WTC11 (cell line): ENCODE data around the gene MCIDAS. TPM values are rescaled to one million over a fixed set of nuclear protein-coding genes. Genes with fewer than 3 reads are reported as not detected.

ENCODE experiments used
- ATAC-seq: fragments of 200-7000 bp; cut with Tn5 transposase; 2 replicates; pipeline ENCODE4 v1.10.0; 2021; ENCODE audit warnings: mild to moderate bottlenecking, moderate library complexity
- CTCF ChIA-PET: fragments of 300-600 bp; sonication (Branson Sonifier 250); formaldehyde crosslinking; loops from one replicate; lab custom pipeline; 2021; ENCODE audit warnings: antibody characterized with exemption; lab: Charles Lee
- POLR2A ChIA-PET: fragments of 350-600 bp; sonication (Branson Sonifier 250); formaldehyde crosslinking; loops from one replicate; lab custom pipeline; 2021; ENCODE audit warnings: antibody characterized with exemption; lab: Charles Lee
- DNase-seq: peaks from one replicate; pipeline ENCODE4 v3.0.0; 2021; ENCODE audit warnings: low spot score
- H3K27ac Mint-ChIP-seq: 2 replicates; pipeline ENCODE4 v1.8.0; 2021; ENCODE audit warnings: mixed read lengths
- H3K27me3 Mint-ChIP-seq: 2 replicates; pipeline ENCODE4 v1.8.0; 2021; ENCODE audit warnings: low read depth, mild to moderate bottlenecking, moderate library complexity, mixed read lengths
- H3K36me3 Mint-ChIP-seq: 2 replicates; pipeline ENCODE4 v1.8.0; 2021; ENCODE audit warnings: mixed read lengths
- H3K4me1 Mint-ChIP-seq: 2 replicates; pipeline ENCODE4 v1.8.0; 2022; ENCODE audit warnings: mixed read lengths
- H3K4me3 Mint-ChIP-seq: 2 replicates; pipeline ENCODE4 v1.8.0; 2021; ENCODE audit warnings: mild to moderate bottlenecking, moderate library complexity, mixed read lengths
- H3K9me3 Mint-ChIP-seq: 2 replicates; pipeline ENCODE4 v1.8.0; 2021; ENCODE audit warnings: mixed read lengths
- CDX4 ChIP-seq: fragments of 250-450 bp; sonication (Bioruptor Pico); IDR thresholded peaks from 2 replicates; pipeline ENCODE4 v1.9.0; 2021; ENCODE audit warnings: moderate library complexity, mild to moderate bottlenecking, inconsistent platforms, borderline replicate concordance
- CREB1 ChIP-seq: sonication (generic); formaldehyde crosslinking; IDR thresholded peaks from 2 replicates; pipeline ENCODE4 v1.8.0; 2023; ENCODE audit warnings: mild to moderate bottlenecking, missing genetic modification reagents
- ERG ChIP-seq: fragments of 250-450 bp; sonication (Bioruptor Pico); IDR thresholded peaks from 2 replicates; pipeline ENCODE4 v1.8.0; 2021; ENCODE audit warnings: mild to moderate bottlenecking
- ESRRA ChIP-seq: sonication (generic); formaldehyde crosslinking; IDR thresholded peaks from 2 replicates; pipeline ENCODE4 v1.8.1; 2022; ENCODE audit warnings: mild to moderate bottlenecking, missing genetic modification reagents, borderline replicate concordance
- FOXJ3 ChIP-seq: sonication (generic); formaldehyde crosslinking; IDR thresholded peaks from 2 replicates; pipeline ENCODE4 v1.9.0; 2021; ENCODE audit warnings: missing genetic modification reagents, mild to moderate bottlenecking, borderline replicate concordance
- FOXP1 ChIP-seq: sonication (generic); formaldehyde crosslinking; IDR thresholded peaks from 2 replicates; pipeline ENCODE4 v1.8.0; 2022; ENCODE audit warnings: missing genetic modification reagents, mild to moderate bottlenecking, moderate library complexity, borderline replicate concordance
- JAZF1 ChIP-seq: fragments of 250-450 bp; sonication (Bioruptor Pico); IDR thresholded peaks from 2 replicates; pipeline ENCODE4 v1.9.0; 2021; ENCODE audit warnings: moderate library complexity, mild to moderate bottlenecking, inconsistent platforms
- JUN ChIP-seq: sonication (generic); formaldehyde crosslinking; IDR thresholded peaks from 2 replicates; pipeline ENCODE4 v1.8.0; 2023; ENCODE audit warnings: mild to moderate bottlenecking, missing genetic modification reagents
- KAT7 ChIP-seq: sonication (generic); formaldehyde crosslinking; IDR thresholded peaks from 2 replicates; pipeline ENCODE4 v1.8.1; 2023; ENCODE audit warnings: missing genetic modification reagents, mild to moderate bottlenecking, borderline replicate concordance
- NFATC4 ChIP-seq: fragments of 250-450 bp; sonication (Bioruptor Pico); IDR thresholded peaks from 2 replicates; pipeline ENCODE4 v1.9.0; 2021; ENCODE audit warnings: mild to moderate bottlenecking
- PRDM15 ChIP-seq: sonication (generic); formaldehyde crosslinking; IDR thresholded peaks from 2 replicates; pipeline ENCODE4 v1.8.0; 2022; ENCODE audit warnings: missing genetic modification reagents
- PREB ChIP-seq: sonication (generic); formaldehyde crosslinking; IDR thresholded peaks from 2 replicates; pipeline ENCODE4 v1.8.1; 2022; ENCODE audit warnings: mild to moderate bottlenecking, missing genetic modification reagents, moderate library complexity, borderline replicate concordance
- RELA ChIP-seq: sonication (generic); formaldehyde crosslinking; IDR thresholded peaks from 2 replicates; pipeline ENCODE4 v1.8.1; 2022; ENCODE audit warnings: missing genetic modification reagents, mild to moderate bottlenecking, borderline replicate concordance
- SMAD3 ChIP-seq: sonication (generic); formaldehyde crosslinking; IDR thresholded peaks from 2 replicates; pipeline ENCODE4 v1.8.0; 2022; ENCODE audit warnings: missing genetic modification reagents, mild to moderate bottlenecking, borderline replicate concordance
- TEAD1 ChIP-seq: sonication (generic); formaldehyde crosslinking; IDR thresholded peaks from 2 replicates; pipeline ENCODE4 v1.8.0; 2022; ENCODE audit warnings: mild to moderate bottlenecking, missing genetic modification reagents
- ZNF138 ChIP-seq: sonication (generic); formaldehyde crosslinking; conservative IDR thresholded peaks from 2 replicates; pipeline ENCODE4 v1.8.1; 2022; ENCODE audit warnings: mild to moderate bottlenecking, moderate library complexity, missing genetic modification reagents
- ZNF281 ChIP-seq: sonication (generic); formaldehyde crosslinking; IDR thresholded peaks from 2 replicates; pipeline ENCODE4 v1.8.0; 2023; ENCODE audit warnings: mild to moderate bottlenecking, missing genetic modification reagents
- ZNF317 ChIP-seq: sonication (generic); formaldehyde crosslinking; IDR thresholded peaks from 2 replicates; pipeline ENCODE4 v1.8.1; 2023; ENCODE audit warnings: low read depth, mild to moderate bottlenecking, moderate library complexity, missing genetic modification reagents, borderline replicate concordance
- ZNF423 ChIP-seq: fragments of 250-450 bp; sonication (Bioruptor Pico); IDR thresholded peaks from 2 replicates; pipeline ENCODE4 v2.1.2; 2022; ENCODE audit warnings: mild to moderate bottlenecking, moderate library complexity
- ZNF671 ChIP-seq: fragments of 250-450 bp; sonication (Bioruptor Pico); IDR thresholded peaks from 2 replicates; pipeline ENCODE4 v1.8.0; 2021; ENCODE audit warnings: mild to moderate bottlenecking
- total RNA-seq: library from RNA; stranded (reverse); gene quantifications from 3 replicates; pipeline ENCODE4 v1.2.3, GENCODE V29; 2021

Gene MCIDAS
- total RNA-seq, 1 experiment from 2014 or later = 0.20 TPM

GRCh38 chr5:55222092-55222984, 4.8 kb downstream of the MCIDAS start:
- CTCF ChIA-PET = interaction anchor here (1.2 to 2.6 kb wide), 3 partner anchors 35 to 50 kb away, joined by 3 to 11 read pairs (median 6); no protein-coding TSS in a partner anchor
- peaks cover 95% of the 10 kb centered on the region for H3K27me3 Mint-ChIP-seq
- H3K4me3 Mint-ChIP-seq = peak overlapping the region; percentile 55
- no peak for ATAC-seq
- no peaks in the 10 kb centered on the region for H3K9me3 Mint-ChIP-seq
- TF ChIP-seq CREB1 (CRISPR knock-in tag) (no peak), PREB (no peak), FOXJ3 (CRISPR knock-in tag) (no peak), RELA (CRISPR knock-in tag) (no peak), JUN (CRISPR knock-in tag) (no peak), ZNF317 (CRISPR knock-in tag) (no peak), ZNF423 (CRISPR knock-in tag) (no peak), ZNF671 (CRISPR knock-in tag) (no peak), KAT7 (CRISPR knock-in tag) (no peak), ZNF281 (CRISPR knock-in tag) (no peak), ERG (no peak), NFATC4 (CRISPR knock-in tag) (no peak), SMAD3 (CRISPR knock-in tag) (no peak)
- no peaks in the 10 kb centered on the region for H3K36me3 Mint-ChIP-seq
- peaks cover 53% of the 10 kb centered on the region for H3K4me1 Mint-ChIP-seq
- no peak for DNase-seq
- POLR2A ChIA-PET = no interaction called here
- H3K27ac Mint-ChIP-seq = no peak overlapping the region

GRCh38 chr5:55220433-55221185, 6.5 kb downstream of the MCIDAS start:
- POLR2A ChIA-PET = interaction anchor here (1.0 to 1.1 kb wide), 2 partner anchors 11 to 41 kb away, joined by 3 read pairs; no protein-coding TSS in a partner anchor
- H3K27ac Mint-ChIP-seq = no peak overlapping the region
- H3K4me3 Mint-ChIP-seq = peak overlapping the region; percentile 88
- TF ChIP-seq JAZF1 (CRISPR knock-in tag) = no peak
- TF ChIP-seq ERG = no peak
- TF ChIP-seq TEAD1 = no peak
- TF ChIP-seq CREB1 (CRISPR knock-in tag) = no peak
- TF ChIP-seq ZNF138 (CRISPR knock-in tag) = no peak
- TF ChIP-seq PRDM15 (CRISPR knock-in tag) = no peak
- TF ChIP-seq ESRRA (CRISPR knock-in tag) = no peak
- TF ChIP-seq CDX4 (CRISPR knock-in tag) = no peak
- no peak for TF ChIP-seq FOXP1

More at GRCh38 chr5:55220433-55221185, 6.5 kb downstream of the MCIDAS start:
- Mint-ChIP-seq H3K4me1 (peaks cover 51% of the 10 kb centered on the region), H3K36me3 (no peaks in the 10 kb centered on the region), H3K27me3 (peaks cover 79% of the 10 kb centered on the region), H3K9me3 (no peaks in the 10 kb centered on the region)
- CTCF ChIA-PET = interaction anchor here (0.7 to 2.6 kb wide), 10 partner anchors 8 to 314 kb away, joined by 3 to 35 read pairs (median 6); partner anchors contain the start of genes CCNO, CDC20B and GPX8
- DNase-seq (peak; percentile 73), ATAC-seq (peak; percentile 85)
